AG04450 (cell line): ENCODE data around the gene ANKS1B. TPM values are rescaled to one million over a fixed set of nuclear protein-coding genes. Genes with fewer than 3 reads are reported as not detected.

Source experiments
- CTCF ChIA-PET: fragments of 300-600, 350-600 bp; formaldehyde crosslinking; extraction: SDS; loops from one replicate; lab custom pipeline; 2022; ENCODE audit warnings: antibody characterized with exemption, inconsistent platforms; lab: Charles Lee
- POLR2A ChIA-PET: fragments of 350-600 bp; formaldehyde crosslinking; extraction: SDS; loops from one replicate; lab custom pipeline; 2021; ENCODE audit warnings: antibody characterized with exemption, inconsistent platforms; lab: Yijun Ruan, JAX
- DNase-seq: peaks from one replicate; pipeline ENCODE4 v3.0.0-alpha.2; 2011; ENCODE audit warnings: low read depth, low spot score
- H3K27ac ChIP-seq: one replicate; pipeline ENCODE4 v1.5.1; 2012; ENCODE audit warnings: low read depth, low read length, control low read depth
- H3K27me3 ChIP-seq: one replicate; pipeline ENCODE4 v1.6.0; 2012; ENCODE audit warnings: low read length; ENCODE audit not compliant: control insufficient read depth, insufficient read depth
- H3K4me3 ChIP-seq: 2 replicates; pipeline ENCODE4 v1.5.1; 2011; ENCODE audit warnings: mild to moderate bottlenecking, low read depth, low read length, control low read depth
- H3K9me3 ChIP-seq: 2 replicates; pipeline ENCODE4 v1.5.1; 2012; ENCODE audit warnings: low read length; ENCODE audit not compliant: control insufficient read depth, insufficient read depth
- polyA plus RNA-seq: library from polyadenylated mRNA; depleted of rRNA; stranded (reverse); fragments of >200 nt; gene quantifications from 2 replicates; pipeline ENCODE4 v1.2.3, GENCODE V29; 2011
- TF ChIP-seq, protein P1 (sequence below): IDR thresholded peaks from 2 replicates; pipeline ENCODE4 v1.5.1; 2011; ENCODE audit warnings: low read depth, low read length, control low read depth, inconsistent platforms

ANKS1B gene
- polyA plus RNA-seq, 1 experiment, result 0.22 TPM

DNA sequence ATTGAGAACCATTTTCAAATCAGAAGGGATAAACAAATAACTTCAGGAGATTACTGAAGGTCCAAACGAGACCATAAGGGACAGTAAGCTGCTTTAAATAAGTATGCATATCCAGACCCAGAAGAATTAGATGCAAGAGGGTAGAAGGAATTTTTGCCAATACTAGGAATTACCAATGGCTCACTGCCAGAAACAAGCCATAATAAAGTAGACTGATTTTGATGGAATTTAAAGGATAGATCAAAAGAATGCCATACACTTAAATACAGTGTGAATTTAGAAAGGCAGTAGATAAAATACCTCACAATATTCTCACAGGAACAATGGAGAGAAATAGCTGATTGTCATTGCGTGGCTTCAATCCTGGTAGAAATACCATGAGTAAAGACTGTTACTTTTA is 5.3 kb downstream of the ANKS1B start:
- ChIA-PET POLR2A (no interaction called here), CTCF (interaction anchor here (0.6 to 1.3 kb wide), 2 partner anchors 95 to 175 kb away, joined by 3 read pairs; no protein-coding TSS in a partner anchor)
- Histone ChIP-seq H3K27ac (no peak overlapping the region), H3K4me3 (no peak overlapping the region), H3K9me3 (no peaks in the 10 kb centered on the region), H3K27me3 (peaks cover 7% of the 10 kb centered on the region)
- no peak for DNase-seq
- TF ChIP-seq, protein P1, sequence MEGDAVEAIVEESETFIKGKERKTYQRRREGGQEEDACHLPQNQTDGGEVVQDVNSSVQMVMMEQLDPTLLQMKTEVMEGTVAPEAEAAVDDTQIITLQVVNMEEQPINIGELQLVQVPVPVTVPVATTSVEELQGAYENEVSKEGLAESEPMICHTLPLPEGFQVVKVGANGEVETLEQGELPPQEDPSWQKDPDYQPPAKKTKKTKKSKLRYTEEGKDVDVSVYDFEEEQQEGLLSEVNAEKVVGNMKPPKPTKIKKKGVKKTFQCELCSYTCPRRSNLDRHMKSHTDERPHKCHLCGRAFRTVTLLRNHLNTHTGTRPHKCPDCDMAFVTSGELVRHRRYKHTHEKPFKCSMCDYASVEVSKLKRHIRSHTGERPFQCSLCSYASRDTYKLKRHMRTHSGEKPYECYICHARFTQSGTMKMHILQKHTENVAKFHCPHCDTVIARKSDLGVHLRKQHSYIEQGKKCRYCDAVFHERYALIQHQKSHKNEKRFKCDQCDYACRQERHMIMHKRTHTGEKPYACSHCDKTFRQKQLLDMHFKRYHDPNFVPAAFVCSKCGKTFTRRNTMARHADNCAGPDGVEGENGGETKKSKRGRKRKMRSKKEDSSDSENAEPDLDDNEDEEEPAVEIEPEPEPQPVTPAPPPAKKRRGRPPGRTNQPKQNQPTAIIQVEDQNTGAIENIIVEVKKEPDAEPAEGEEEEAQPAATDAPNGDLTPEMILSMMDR, result no peak

DNA sequence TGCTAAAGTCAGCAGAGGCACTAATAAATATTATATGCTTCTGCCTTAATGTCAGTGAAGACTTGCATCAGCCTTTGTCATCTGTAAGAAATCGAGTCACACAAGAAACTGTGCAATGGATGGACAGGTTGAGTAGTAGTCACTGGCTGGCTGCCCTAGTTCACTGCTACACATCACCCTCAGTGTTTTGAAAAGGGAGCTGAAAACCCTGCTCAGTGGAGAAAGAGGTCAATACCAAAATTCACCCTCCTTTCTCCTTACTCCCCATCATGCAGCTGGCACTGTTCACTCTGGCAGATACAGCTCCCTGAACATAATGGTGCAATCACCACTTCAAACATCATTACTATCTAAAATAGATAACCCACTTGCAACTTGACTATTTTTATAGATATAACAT is 6.6 kb downstream of the ANKS1B start:
- Histone ChIP-seq H3K4me3 (no peak overlapping the region), H3K27me3 (peaks cover 3% of the 10 kb centered on the region), H3K9me3 (no peaks in the 10 kb centered on the region), H3K27ac (no peak overlapping the region)
- TF ChIP-seq, protein P1, result no peak
- POLR2A ChIA-PET, result no interaction called here
- no peak for DNase-seq
- CTCF ChIA-PET, result interaction anchor here (1.4 kb wide), 1 partner anchor 15 kb away, joined by 5 read pairs; no protein-coding TSS in a partner anchor

DNA sequence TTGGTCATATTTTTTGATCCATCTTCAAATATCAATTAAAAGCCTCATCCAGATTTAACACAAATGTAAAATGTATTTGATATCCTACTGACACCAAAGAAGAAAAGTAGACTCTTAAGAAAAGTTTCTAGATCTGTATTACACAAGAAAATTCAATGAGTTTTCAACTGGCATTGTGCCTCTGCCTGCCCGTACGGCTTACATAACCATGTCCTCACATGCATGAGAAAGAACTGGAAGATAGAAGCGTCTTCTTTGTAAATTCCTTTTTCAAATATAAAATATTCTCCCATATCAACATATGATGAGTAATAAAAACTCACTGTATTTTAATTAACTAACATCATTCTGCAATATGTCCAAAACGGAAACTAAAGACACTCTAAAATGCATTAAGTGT is 7.2 kb downstream of the ANKS1B start:
- DNase-seq, result no peak
- Histone ChIP-seq H3K9me3 (no peaks in the 10 kb centered on the region), H3K27me3 (peaks cover 3% of the 10 kb centered on the region), H3K27ac (no peak overlapping the region), H3K4me3 (no peak overlapping the region)
- TF ChIP-seq, protein P1, result no peak
- ChIA-PET CTCF (no interaction called here), POLR2A (no interaction called here)

DNA sequence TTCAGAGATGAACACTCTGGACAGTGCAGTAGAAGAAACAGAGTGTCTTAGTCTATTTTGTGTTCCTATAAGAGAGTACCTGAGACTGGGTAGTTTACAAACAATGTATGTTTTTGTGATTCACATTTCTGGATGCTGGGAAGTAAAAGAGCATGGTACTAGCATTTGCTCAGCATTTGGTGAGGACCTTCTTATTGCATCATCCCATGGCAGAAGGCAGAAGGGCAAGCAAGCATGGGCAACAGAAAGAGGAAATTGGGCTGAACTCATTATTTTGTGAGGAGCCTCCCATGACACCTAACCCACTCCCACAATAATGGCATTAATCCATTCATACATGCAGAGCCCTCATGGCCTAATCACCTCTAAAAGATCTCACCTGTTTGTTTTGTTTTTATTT is 8.0 kb downstream of the ANKS1B start:
- Histone ChIP-seq H3K4me3 (no peak overlapping the region), H3K9me3 (no peaks in the 10 kb centered on the region), H3K27me3 (peaks cover 3% of the 10 kb centered on the region), H3K27ac (no peak overlapping the region)
- DNase-seq, result no peak
- POLR2A ChIA-PET, result no interaction called here
- CTCF ChIA-PET, result no interaction called here
- TF ChIP-seq, protein P1, result no peak

DNA sequence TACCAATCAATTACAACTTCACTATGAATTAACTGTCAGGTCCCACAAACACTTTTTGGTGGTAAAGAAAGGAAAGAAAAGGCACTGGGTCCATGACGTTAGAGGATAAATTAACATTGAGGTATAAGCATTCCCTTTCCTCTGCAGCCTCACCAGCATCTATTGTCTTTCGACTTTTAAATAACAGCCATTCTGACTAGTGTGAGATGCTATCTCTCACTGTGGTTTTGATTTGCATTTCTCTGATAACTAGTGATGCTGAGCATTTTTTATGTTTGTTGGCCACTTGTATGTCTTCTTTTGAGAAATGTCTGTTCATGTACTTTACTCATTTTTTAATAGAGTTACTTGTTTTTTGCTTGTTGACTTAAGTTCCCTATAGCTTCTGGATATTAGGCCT is 9.4 kb downstream of the ANKS1B start:
- ChIA-PET POLR2A (no interaction called here), CTCF (no interaction called here)
- Histone ChIP-seq H3K4me3 (no peak overlapping the region), H3K9me3 (no peaks in the 10 kb centered on the region), H3K27ac (no peak overlapping the region), H3K27me3 (peaks cover 3% of the 10 kb centered on the region)
- TF ChIP-seq, protein P1, result no peak
- no peak for DNase-seq
